Germinal center (tissue), 1 donor: ENCODE measurements around the gene MCHR1.
"Not testable (repeated sequence)": the region's sequence is repeated elsewhere in the genome, so short reads cannot be mapped to it uniquely, and the experiment has no call there.

Source experiments
- DNase-seq: peaks from one replicate; pipeline ENCODE4 v3.0.0; 2012; ENCODE audit warnings: mixed read lengths, low spot score

MCHR1 gene

GRCh38 chr22:40679249-40679963, at the start of gene MCHR1:
TSS of gene MCHR1 (plus strand) at chr22:40679484. CDS start at chr22:40679653, 169 bp downstream.
- no peak for DNase-seq

- DNase-seq = no peak
These were observed 47.4 kb upstream of the MCHR1 start for GRCh38 chr22:40631925-40632324.

- no peak for DNase-seq
These were observed 46.2 kb upstream of the MCHR1 start for GRCh38 chr22:40633036-40633435.

GRCh38 chr22:40634119-40634903, 45.0 kb upstream of the MCHR1 start:
- DNase-seq = no peak

GRCh38 chr22:40635043-40635939, 44.0 kb upstream of the MCHR1 start:
- no peak for DNase-seq

GRCh38 chr22:40635940-40636379, 43.3 kb upstream of the MCHR1 start:
- DNase-seq = no peak

- peak; percentile 95 for DNase-seq
These were observed 42.7 kb upstream of the MCHR1 start, which contains the start of gene MRTFA for GRCh38 chr22:40636380-40637182. TSS of gene MRTFA (minus strand) at chr22:40636719.

GRCh38 chr22:40637183-40638150, 41.8 kb upstream of the MCHR1 start:
- peak; percentile 42 for DNase-seq

GRCh38 chr22:40638261-40638660, 41.0 kb upstream of the MCHR1 start:
- DNase-seq = no peak

- DNase-seq = no peak
These were observed 38.0 kb upstream of the MCHR1 start for GRCh38 chr22:40641269-40641668.

GRCh38 chr22:40642316-40642715, 37.0 kb upstream of the MCHR1 start:
- DNase-seq = no peak

- DNase-seq = no peak
These were observed 33.6 kb upstream of the MCHR1 start for GRCh38 chr22:40645579-40646197.

GRCh38 chr22:40648386-40648785, 30.9 kb upstream of the MCHR1 start:
- DNase-seq = no peak

GRCh38 chr22:40651057-40651456, 28.2 kb upstream of the MCHR1 start:
- DNase-seq = no peak

GRCh38 chr22:40651563-40652501, 27.5 kb upstream of the MCHR1 start:
- peak; percentile 77 for DNase-seq

- DNase-seq = no peak
These were observed 25.9 kb upstream of the MCHR1 start for GRCh38 chr22:40653361-40653760.

GRCh38 chr22:40654522-40655167, 24.6 kb upstream of the MCHR1 start:
- no peak for DNase-seq

GRCh38 chr22:40655941-40656340, 23.3 kb upstream of the MCHR1 start:
- not testable (repeated sequence) for DNase-seq
